HG03064 (cell line): Measurements from ENCODE around the gene SLC26A1.

Experiments
- ATAC-seq: cut with Tn5 transposase; IDR thresholded peaks from one replicate; pipeline ENCODE4 v1.9.1; 2021; ENCODE audit warnings: low read depth; ENCODE audit not compliant: unreplicated experiment

SLC26A1 gene

GRCh38 chr4:956531-957230 is 36.5 kb downstream of the SLC26A1 start:
- ATAC-seq = no peak

DNA sequence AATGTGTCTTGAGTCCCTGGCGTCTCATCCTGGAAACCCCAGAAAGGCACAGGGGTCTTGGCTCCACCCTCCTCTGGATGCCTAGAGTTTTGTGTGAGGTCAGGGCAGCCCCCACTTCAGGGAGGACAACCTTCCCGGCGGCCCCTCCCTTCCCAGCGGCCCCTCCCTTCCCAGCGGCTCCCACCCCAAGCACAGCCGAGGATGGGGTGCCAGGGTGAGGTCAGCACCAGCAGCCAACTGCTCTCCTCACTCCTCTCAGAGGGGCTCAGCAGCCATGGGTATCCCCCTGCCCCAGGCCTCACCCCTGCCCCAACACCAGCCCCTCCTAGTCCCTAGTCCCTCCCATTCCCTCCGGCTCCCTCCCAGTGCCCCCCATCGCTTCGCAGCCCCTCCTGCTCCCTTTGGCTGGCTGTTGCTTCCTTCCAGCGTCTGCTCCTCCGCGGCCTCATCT is 37.2 kb downstream of the SLC26A1 start:
- ATAC-seq = no peak

- no peak for ATAC-seq
These were observed 37.9 kb downstream of the SLC26A1 start for GRCh38 chr4:955161-955921.

GRCh38 chr4:954211-955020 is 38.8 kb downstream of the SLC26A1 start:
- no peak for ATAC-seq

- no peak for ATAC-seq
These were observed 39.7 kb downstream of the SLC26A1 start for GRCh38 chr4:953574-953915.

- no peak for ATAC-seq
These were observed 40.2 kb downstream of the SLC26A1 start for GRCh38 chr4:952881-953573.

DNA sequence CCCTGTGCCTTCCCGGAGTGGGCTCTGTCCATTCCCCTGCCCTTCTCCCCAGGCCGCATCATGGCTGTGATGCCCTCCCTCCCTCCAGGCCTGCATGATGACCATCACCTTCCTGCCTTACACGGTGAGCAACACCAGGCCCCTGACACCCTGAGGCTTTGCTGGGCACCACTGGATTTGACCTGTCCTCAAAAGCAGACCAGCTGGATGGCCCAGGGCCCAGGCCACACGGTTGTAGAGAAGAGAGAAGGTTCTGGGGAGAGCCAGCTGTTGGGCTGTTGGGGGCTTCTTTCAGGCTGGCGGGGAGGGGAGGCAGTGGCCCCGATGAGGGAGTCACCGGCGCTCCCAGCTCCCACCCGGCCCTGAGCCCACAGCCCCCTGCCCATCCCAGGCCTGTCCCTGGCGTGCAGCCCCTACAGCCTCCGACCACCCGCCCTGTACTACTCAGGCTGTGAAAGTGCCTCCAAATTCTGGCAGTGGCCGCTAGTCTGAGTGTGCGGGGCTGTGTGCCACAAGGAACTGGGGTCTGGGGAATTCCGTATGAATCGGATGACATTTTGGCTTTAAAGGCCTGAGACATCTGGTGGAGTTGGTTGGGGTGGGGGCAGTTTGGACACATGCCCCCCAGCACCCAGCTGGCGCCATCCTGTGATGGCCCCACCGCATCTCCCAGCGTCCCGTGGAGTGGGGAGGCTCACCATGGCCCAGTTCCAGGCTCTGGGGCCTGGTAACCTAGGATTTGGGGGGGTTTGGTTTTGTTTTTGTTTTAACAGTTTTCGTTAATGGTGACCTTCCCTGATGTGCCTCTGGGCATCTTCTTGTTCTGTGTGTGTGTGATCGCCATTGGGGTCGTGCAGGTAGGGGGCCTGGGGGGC is 41.4 kb downstream of the SLC26A1 start:
- no peak for ATAC-seq

GRCh38 chr4:951186-951585 is 42.0 kb downstream of the SLC26A1 start:
- no peak for ATAC-seq

DNA sequence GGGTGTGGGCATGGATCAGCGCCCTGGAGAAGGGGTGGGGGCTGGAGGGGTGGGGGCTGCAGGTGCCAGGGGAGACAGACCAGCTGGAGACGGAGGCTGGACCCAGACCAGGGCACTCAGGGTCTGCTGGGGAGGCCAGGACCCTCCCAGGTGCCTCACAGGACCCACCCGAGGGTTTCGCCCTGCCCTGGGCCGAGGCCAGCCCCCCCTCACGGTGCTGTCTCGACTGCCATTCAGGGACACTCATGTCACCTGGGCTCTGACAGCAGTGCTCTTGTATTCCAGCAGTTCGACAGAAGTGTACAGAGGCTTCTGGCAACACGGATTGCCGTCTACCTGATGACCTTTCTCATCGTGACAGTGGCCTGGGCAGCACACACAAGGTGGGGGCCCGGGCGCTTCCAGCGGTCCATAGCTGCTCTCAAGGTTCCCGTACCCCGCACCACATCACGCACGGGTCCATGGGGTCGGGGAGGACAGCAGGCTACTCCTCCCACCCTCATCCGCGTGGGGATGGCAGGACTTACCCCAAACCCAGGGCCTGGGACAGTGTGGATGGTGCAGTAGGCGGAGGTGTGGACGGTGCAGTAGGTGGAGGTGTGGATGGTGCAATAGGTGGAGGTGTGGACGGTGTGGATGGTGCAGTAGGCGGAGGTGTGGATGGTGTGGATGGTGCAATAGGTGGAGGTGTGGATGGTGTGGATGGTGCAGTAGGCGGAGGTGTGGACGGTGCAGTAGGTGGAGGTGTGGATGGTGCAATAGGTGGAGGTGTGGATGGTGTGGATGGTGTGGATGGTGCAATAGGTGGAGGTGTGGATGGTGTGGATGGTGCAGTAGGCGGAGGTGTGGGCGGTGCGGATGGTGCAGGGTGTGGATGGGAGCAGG is 42.8 kb downstream of the SLC26A1 start:
- ATAC-seq = no peak

DNA sequence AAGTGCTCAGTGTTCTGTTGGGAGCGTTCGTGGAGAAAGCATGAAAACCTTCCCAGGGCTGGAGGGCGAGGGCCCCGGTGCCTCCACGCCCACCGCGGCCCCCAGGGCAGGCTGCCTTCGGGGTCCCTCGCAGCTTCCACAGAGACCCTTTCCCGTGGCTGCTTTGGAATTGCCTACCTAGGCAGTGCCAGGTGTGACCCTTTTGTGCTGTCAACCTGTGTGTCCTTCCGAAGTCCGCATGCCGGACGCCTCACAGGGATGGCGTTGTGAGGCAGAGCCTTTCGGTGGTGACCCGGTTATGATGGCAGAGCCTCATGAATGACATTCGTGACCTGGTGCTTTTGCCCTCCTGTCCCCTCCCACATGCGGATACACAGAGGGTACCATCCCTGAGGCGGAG is 43.5 kb downstream of the SLC26A1 start:
- ATAC-seq = no peak

- no peak for ATAC-seq
These were observed 44.3 kb downstream of the SLC26A1 start for GRCh38 chr4:948936-949300.

DNA sequence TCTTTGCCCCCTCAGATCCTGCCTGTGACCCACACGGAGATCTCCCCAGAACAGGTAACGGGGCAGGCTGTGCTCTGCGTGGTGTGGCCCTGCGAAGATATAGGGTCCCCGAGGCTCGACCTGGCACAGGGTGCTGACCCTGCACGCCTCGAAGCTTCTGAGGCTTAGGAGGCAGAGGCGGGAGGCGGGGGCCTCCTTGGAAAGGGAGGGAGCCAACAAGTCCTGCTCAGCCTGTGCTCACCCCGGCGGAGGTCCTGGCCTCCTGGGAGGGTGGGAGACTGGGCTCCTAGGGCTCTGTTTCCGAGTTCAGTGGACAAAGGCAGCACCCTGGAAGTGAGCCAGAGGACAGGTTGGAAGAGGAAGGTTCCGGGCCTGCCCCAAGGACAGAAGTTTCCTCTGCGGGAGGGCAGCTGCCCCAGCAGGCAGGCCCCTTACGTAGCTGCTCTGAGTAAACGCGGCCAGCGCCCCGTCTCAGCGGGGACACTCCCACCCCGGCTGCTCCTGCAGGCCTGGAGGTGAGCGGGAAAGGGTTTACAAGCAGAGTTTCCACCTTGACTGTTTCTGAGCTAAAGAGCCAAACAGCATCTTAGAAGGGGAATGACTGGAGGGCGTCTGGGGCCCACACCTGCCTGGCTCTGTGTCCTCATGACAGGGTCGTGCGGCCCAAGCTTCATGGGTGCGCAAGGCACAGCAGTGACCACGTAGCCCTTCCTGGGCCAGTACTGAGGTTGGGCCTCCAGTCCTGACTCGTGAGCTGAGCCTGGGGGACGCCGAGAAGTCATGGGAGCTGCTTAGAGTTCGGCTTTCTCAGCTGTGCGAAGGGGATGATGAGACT is 44.9 kb downstream of the SLC26A1 start:
- ATAC-seq = no peak

GRCh38 chr4:947491-947971 is 45.7 kb downstream of the SLC26A1 start:
- ATAC-seq = no peak

- ATAC-seq = no peak
These were observed 46.4 kb downstream of the SLC26A1 start for GRCh38 chr4:946517-947471.

DNA sequence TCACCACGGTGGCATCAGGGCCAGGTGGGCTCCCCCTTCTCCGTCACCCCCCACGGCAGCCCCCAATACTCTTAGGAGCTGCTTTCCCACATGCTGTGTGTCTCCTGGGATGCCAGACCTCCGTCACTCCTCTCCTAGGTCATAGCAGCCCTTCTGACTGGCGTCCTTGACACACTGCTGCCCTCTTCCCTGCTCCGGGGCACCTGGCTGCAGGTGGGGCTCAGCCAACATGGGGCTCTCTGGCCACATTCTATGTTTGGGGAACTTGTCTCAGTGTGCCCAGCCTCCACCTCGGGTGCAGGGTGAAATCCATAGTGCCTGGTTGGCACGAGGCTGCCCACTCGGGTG is 47.1 kb downstream of the SLC26A1 start:
- ATAC-seq = no peak

DNA sequence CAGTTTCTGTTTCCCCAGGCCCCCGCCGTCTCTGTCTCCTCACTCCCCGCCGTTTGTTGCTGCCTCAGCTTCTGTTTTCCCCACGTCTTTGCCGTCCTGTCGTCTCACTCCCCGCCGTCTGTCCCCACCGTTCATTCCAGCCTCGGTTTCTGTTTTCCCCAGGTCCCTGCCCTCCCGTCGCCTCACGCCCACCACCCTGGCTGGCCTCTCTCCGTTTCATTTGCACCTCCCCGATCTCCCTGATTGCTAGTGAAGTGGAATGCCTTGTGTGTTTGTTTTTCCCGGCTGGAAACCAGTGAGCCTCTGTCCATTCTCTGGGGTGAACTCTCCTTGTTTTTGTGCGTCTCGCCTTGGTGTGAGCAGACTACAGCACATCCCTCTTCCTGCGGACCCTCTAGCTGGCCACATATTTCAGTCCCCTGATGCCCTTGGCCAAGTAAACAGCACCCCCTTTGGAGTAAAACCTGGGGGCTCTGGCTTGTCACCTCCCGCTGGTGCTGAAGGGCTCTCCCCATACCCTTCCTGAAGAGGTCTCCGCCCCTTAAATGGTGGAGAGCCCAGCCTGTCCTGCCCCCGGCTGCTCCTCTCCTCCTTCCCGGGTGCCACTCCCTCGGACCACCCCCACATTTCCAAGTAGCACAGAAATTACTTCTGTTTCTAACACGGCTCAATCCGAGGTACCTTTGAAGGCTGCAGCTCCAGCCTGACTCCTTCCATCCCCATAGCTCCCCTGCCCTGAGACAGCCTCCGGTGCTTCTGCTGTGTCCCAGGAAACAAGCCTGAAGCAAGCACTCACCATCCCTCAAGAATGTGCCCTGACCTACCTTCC is 47.7 kb downstream of the SLC26A1 start:
- no peak for ATAC-seq
